Fibroblast of lung (primary cell): Measurements from ENCODE around the gene NES. TPM values are rescaled to one million over a fixed set of nuclear protein-coding genes. Genes with fewer than 3 reads are reported as not detected.

Experiments used
- DNase-seq, 2 donors: peaks; one replicate each; pipeline versions ENCODE4 v3.0.0 to v3.0.0-alpha.2; 2010; ENCODE audit warnings: low read depth in 2 of 2
- H2AFZ ChIP-seq: 2 replicates; pipeline ENCODE4 v1.5.1; 2012; ENCODE audit warnings: low read length, control low read depth, inconsistent platforms
- H3K27ac ChIP-seq: 2 replicates; pipeline ENCODE4 v1.5.1; 2011; ENCODE audit warnings: low read length, control low read depth; ENCODE audit not compliant: insufficient read depth
- H3K27me3 ChIP-seq: 2 replicates; pipeline ENCODE4 v1.5.1; 2011; ENCODE audit warnings: mild to moderate bottlenecking, low read length; ENCODE audit not compliant: control insufficient read depth, insufficient read depth
- H3K36me3 ChIP-seq: 2 replicates; pipeline ENCODE4 v1.5.1; 2011; ENCODE audit warnings: low read length; ENCODE audit not compliant: control insufficient read depth, insufficient read depth
- H3K4me1 ChIP-seq: 2 replicates; pipeline ENCODE4 v1.5.1; 2011; ENCODE audit warnings: low read length; ENCODE audit not compliant: control insufficient read depth, insufficient read depth; ENCODE audit errors: extremely low read depth
- H3K4me2 ChIP-seq: 2 replicates; pipeline ENCODE4 v1.5.1; 2011; ENCODE audit warnings: low read length, control low read depth; ENCODE audit not compliant: insufficient read depth; ENCODE audit errors: extremely low read depth
- H3K4me3 ChIP-seq, 4 experiments: fragments of 200-600 bp in 1 of 4; sonication (generic) in 1 of 4; replicated peaks in 1 of 4; 2 replicates each; pipeline ENCODE4 v1.5.1; 2011 to 2016; ENCODE audit warnings: low read length in 4 of 4, low read depth in 3 of 4, mild to moderate bottlenecking in 3 of 4, control low read depth in 2 of 4, inconsistent platforms in 1 of 4, mixed read lengths in 1 of 4; ENCODE audit not compliant: insufficient read depth in 1 of 4; ENCODE audit errors: control extremely low read depth in 1 of 4
- H3K79me2 ChIP-seq: 2 replicates; pipeline ENCODE4 v1.5.1; 2012; ENCODE audit warnings: mild to moderate bottlenecking, low read length, inconsistent platforms; ENCODE audit not compliant: control insufficient read depth, insufficient read depth
- H3K9ac ChIP-seq: 2 replicates; pipeline ENCODE4 v1.5.1; 2011; ENCODE audit warnings: mild to moderate bottlenecking, low read length, control low read depth; ENCODE audit not compliant: insufficient read depth
- H3K9me3 ChIP-seq: 2 replicates; pipeline ENCODE4 v1.5.1; 2012; ENCODE audit warnings: low read depth, low read length; ENCODE audit not compliant: control insufficient read depth, insufficient read depth
- H4K20me1 ChIP-seq: 2 replicates; pipeline ENCODE4 v1.5.1; 2011; ENCODE audit warnings: low read length; ENCODE audit not compliant: control insufficient read depth, insufficient read depth; ENCODE audit errors: extremely low read depth
- CTCF ChIP-seq, 2 donors: IDR thresholded peaks in 1 of 2; conservative IDR thresholded peaks in 1 of 2; 1 replicate in 1 of 2; 2 replicates in 1 of 2; pipeline ENCODE4 v1.5.1; 2011 to 2012; ENCODE audit warnings: low read length in 2 of 2, control low read depth in 1 of 2, inconsistent platforms in 1 of 2, low read depth in 1 of 2, mild to moderate bottlenecking in 1 of 2
- EZH2 ChIP-seq: IDR thresholded peaks from 2 replicates; pipeline ENCODE4 v1.5.1; 2012; ENCODE audit warnings: low read length, control low read depth, mild to moderate bottlenecking; ENCODE audit errors: missing control alignments
- polyA plus RNA-seq, 2 donors: library from polyadenylated mRNA; depleted of rRNA in 1 of 2; stranded (reverse) in 1 of 2; unstranded in 1 of 2; fragments of >200 nt; gene quantifications; 2 replicates each; pipeline ENCODE4 v1.2.1, GENCODE V29; 2011 to 2012; ENCODE audit warnings: missing spikeins in 1 of 2
- total RNA-seq: library from RNA; depleted of rRNA; stranded (reverse); fragments of >200 nt; gene quantifications from 2 replicates; pipeline ENCODE4 v1.2.1, GENCODE V29; 2014

NES gene
- total and polyA plus RNA-seq, 2 donors (not counting 1 experiment from before 2014, with no cell fraction given): 34.6 to 87.4 TPM

DNA sequence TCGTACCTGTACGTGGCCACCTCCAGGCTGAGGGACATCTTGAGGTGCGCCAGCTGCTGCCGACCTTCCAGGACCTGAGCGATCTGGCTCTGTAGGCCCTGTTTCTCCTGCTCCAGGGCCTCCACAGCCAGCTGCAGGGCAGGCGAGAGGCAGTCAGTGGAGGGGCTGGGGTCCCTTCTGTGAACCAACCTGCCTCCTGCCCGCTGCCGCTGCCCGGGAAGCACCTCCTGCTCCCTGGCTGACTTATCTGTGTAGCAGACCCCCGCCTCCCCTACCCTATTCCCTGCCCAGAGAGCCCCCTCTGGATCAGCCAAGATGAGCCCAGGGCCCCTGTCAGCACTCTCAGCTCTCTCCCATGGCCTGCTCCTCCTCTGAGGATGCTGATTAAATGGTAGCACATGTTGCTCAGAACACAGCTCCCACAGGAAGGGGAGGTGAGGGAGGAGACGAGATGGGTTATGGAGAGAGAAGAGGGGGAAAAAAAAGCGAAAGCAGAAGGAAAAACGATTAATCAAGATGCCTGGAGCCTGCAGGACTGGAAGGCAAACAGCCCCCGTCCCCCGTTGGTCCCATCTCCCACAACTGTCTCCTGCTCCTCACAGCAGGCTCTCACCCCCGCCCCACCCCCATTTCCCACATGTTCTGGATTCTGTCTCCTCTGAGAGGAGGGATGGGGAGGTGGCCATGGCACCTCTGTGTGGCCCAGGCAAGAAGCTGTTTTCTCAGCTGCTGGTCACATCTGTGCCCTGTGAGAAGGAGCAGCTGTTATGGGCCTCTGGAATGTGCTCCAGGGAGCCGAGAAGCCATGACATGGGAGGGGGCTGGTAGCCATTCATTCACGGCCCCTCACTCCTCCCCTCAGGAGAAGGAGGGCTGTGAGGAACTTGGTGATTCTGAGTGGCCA, 1.7 kb downstream of the NES start:
- H3K4me2 ChIP-seq: peak overlapping the region; percentile 85
- DNase-seq: peak in 1 of 2 donors; percentile 42
- peak overlapping the region; percentile 58 for H3K27ac ChIP-seq
- H3K9me3 ChIP-seq: no peaks in the 10 kb centered on the region
- H2AFZ ChIP-seq: no peak overlapping the region
- peak overlapping the region; percentile 61 to 74 (median 71) for H3K4me3 ChIP-seq
- H3K36me3 ChIP-seq: peaks cover 9% of the 10 kb centered on the region
- H3K4me1 ChIP-seq: peaks cover 21% of the 10 kb centered on the region
- H3K9ac ChIP-seq: peak overlapping the region; percentile 64
- no peaks in the 10 kb centered on the region for H3K27me3 ChIP-seq
- H3K79me2 ChIP-seq: peaks cover 38% of the 10 kb centered on the region
- TF ChIP-seq CTCF (conservative IDR thresholded peaks at IDR 0.05 in 1 of 2, IDR thresholded peaks at IDR 0.05 in 1 of 2; ENCODE audit: low read depth in 1 of 2, low read length in 2 of 2): no peak
- no peak for TF ChIP-seq EZH2
- H4K20me1 ChIP-seq: no peaks in the 10 kb centered on the region

GRCh38 chr1:156673387-156674121, 3.7 kb downstream of the NES start:
- TF ChIP-seq EZH2 (no peak), CTCF (conservative IDR thresholded peaks at IDR 0.05 in 1 of 2, IDR thresholded peaks at IDR 0.05 in 1 of 2; ENCODE audit: low read depth in 1 of 2, low read length in 2 of 2) (no peak)
- peaks cover 9% of the 10 kb centered on the region for H3K36me3 ChIP-seq
- DNase-seq: peak in 1 of 2 donors; percentile 50
- H2AFZ ChIP-seq: no peak overlapping the region
- H4K20me1 ChIP-seq: no peaks in the 10 kb centered on the region
- H3K4me1 ChIP-seq: peaks cover 24% of the 10 kb centered on the region
- no peaks in the 10 kb centered on the region for H3K9me3 ChIP-seq
- peak overlapping the region; percentile 36 for H3K27ac ChIP-seq
- H3K79me2 ChIP-seq: peaks cover 38% of the 10 kb centered on the region
- peak overlapping the region; percentile 85 for H3K4me2 ChIP-seq
- H3K27me3 ChIP-seq: no peaks in the 10 kb centered on the region
- H3K4me3 ChIP-seq: peak overlapping the region in 3 of 4 experiments; percentile 14 to 26 (median 20)
- no peak overlapping the region for H3K9ac ChIP-seq

DNA sequence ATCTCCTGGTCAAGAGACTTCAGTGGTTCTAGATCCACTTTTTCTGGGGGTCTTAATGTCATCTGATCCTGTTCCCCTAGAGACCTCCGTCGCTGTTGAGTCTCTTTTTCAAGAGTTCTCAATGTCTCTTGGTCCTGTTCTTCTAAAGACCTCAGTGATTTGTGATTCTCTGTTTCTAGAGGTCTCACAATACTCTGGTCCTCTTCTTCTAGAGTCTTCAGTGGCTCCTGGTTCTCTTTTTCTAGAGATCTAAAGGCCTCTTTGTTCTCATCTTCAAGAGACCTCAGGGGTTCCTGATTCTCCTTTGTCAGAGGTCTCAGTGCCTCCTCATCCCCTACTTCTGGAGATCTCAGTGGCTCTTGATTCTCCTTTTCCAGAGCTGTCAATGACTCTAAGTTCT, 5.4 kb downstream of the NES start:
- H3K9ac ChIP-seq: no peak overlapping the region
- peaks cover 9% of the 10 kb centered on the region for H3K36me3 ChIP-seq
- peaks cover 34% of the 10 kb centered on the region for H3K79me2 ChIP-seq
- H3K9me3 ChIP-seq: no peaks in the 10 kb centered on the region
- no peaks in the 10 kb centered on the region for H3K27me3 ChIP-seq
- no peak for DNase-seq
- no peak overlapping the region for H3K4me2 ChIP-seq
- no peak overlapping the region for H3K4me3 ChIP-seq
- H3K4me1 ChIP-seq: peaks cover 29% of the 10 kb centered on the region
- H3K27ac ChIP-seq: no peak overlapping the region
- H4K20me1 ChIP-seq: no peaks in the 10 kb centered on the region
- H2AFZ ChIP-seq: no peak overlapping the region
- TF ChIP-seq EZH2: no peak
- TF ChIP-seq CTCF (conservative IDR thresholded peaks at IDR 0.05 in 1 of 2, IDR thresholded peaks at IDR 0.05 in 1 of 2; ENCODE audit: low read depth in 1 of 2, low read length in 2 of 2): no peak
